CD4-positive, alpha-beta T cell treated with Interleukin-17A for 1 hour (primary cell): ENCODE results near the gene ACIN1.

ENCODE experiments used
- DNase-seq: peaks from one replicate; pipeline ENCODE4 v3.0.0-alpha.2; 2020

Gene ACIN1

GRCh38 chr14:23056145-23056955, 38.6 kb downstream of the ACIN1 start:
- DNase-seq, result peak; percentile 75

GRCh38 chr14:23055621-23056144, 39.3 kb downstream of the ACIN1 start:
- DNase-seq, result no peak

- DNase-seq, result no peak
Observed at GRCh38 chr14:23055147-23055550, 39.8 kb downstream of the ACIN1 start.

GRCh38 chr14:23054000-23054811, 40.7 kb downstream of the ACIN1 start:
- DNase-seq, result peak; percentile 14

- DNase-seq, result no peak
Observed at GRCh38 chr14:23053426-23053825, 41.5 kb downstream of the ACIN1 start.

GRCh38 chr14:23052671-23053070, 42.3 kb downstream of the ACIN1 start:
- DNase-seq, result no peak

GRCh38 chr14:23052182-23052623, 42.7 kb downstream of the ACIN1 start:
- no peak for DNase-seq

GRCh38 chr14:23051141-23052057, 43.5 kb downstream of the ACIN1 start:
- DNase-seq, result no peak

GRCh38 chr14:23049011-23049410, 45.9 kb downstream of the ACIN1 start:
- no peak for DNase-seq

GRCh38 chr14:23047751-23048693, 46.9 kb downstream of the ACIN1 start:
- DNase-seq, result no peak

- DNase-seq, result no peak
Observed at GRCh38 chr14:23047034-23047634, 47.8 kb downstream of the ACIN1 start.

- DNase-seq, result no peak
Observed at GRCh38 chr14:23045419-23046357, 49.2 kb downstream of the ACIN1 start.

- no peak for DNase-seq
Observed at GRCh38 chr14:23044840-23045239, 50.1 kb downstream of the ACIN1 start.

- DNase-seq, result no peak
Observed at GRCh38 chr14:23043754-23044153, 51.2 kb downstream of the ACIN1 start.

GRCh38 chr14:23043145-23043544, 51.8 kb downstream of the ACIN1 start:
- no peak for DNase-seq

- no peak for DNase-seq
Observed at GRCh38 chr14:23042162-23042965, 52.6 kb downstream of the ACIN1 start, which contains the start of gene PSMB11. PSMB11 (plus strand) TSS chr14:23042212; CDS start chr14:23042226, 14 bp downstream.

- no peak for DNase-seq
Observed at GRCh38 chr14:23041729-23042128, 53.2 kb downstream of the ACIN1 start.

- DNase-seq, result no peak
Observed at GRCh38 chr14:23040100-23040499, 54.8 kb downstream of the ACIN1 start.
